Thyroid gland (tissue), 4 donors: Measurements from ENCODE around the gene BTBD9.

Source experiments
- POLR2A ChIP-seq, 2 donors: fragments of 450-650 bp; IDR thresholded peaks; one replicate each; pipeline ENCODE4 v1.6.1; 2017; ENCODE audit warnings: antibody characterized with exemption in 2 of 2, mild to moderate bottlenecking in 2 of 2, moderate library complexity in 1 of 2
- TF ChIP-seq, protein P1 (sequence below), 6 experiments: fragments of 200-600 bp in 3 of 6; fragments of 450-650 bp in 3 of 6; sonication (generic) in 3 of 6; IDR thresholded peaks; one replicate each; pipeline ENCODE4 v1.5.1; 2016 to 2019; ENCODE audit warnings: antibody characterized with exemption in 6 of 6, mild to moderate bottlenecking in 2 of 6, inconsistent platforms in 1 of 6, moderate library complexity in 1 of 6

- TF ChIP-seq, protein P1, sequence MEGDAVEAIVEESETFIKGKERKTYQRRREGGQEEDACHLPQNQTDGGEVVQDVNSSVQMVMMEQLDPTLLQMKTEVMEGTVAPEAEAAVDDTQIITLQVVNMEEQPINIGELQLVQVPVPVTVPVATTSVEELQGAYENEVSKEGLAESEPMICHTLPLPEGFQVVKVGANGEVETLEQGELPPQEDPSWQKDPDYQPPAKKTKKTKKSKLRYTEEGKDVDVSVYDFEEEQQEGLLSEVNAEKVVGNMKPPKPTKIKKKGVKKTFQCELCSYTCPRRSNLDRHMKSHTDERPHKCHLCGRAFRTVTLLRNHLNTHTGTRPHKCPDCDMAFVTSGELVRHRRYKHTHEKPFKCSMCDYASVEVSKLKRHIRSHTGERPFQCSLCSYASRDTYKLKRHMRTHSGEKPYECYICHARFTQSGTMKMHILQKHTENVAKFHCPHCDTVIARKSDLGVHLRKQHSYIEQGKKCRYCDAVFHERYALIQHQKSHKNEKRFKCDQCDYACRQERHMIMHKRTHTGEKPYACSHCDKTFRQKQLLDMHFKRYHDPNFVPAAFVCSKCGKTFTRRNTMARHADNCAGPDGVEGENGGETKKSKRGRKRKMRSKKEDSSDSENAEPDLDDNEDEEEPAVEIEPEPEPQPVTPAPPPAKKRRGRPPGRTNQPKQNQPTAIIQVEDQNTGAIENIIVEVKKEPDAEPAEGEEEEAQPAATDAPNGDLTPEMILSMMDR (IDR thresholded peaks at IDR 0.05): no peak
- TF ChIP-seq POLR2A (IDR thresholded peaks at IDR 0.05): no peak
These were observed 369.4 kb downstream of the BTBD9 start for GRCh38 chr6:38270367-38270766.
